GM18507 (cell line): ENCODE measurements around the gene CSF1R.

ENCODE experiments used
- DNase-seq: peaks from one replicate; pipeline ENCODE4 v3.0.0; 2011; ENCODE audit warnings: low read depth; ENCODE audit not compliant: insufficient read length; ENCODE audit errors: extremely low spot score
- FAIRE-seq: peaks from 2 replicates; lab custom pipeline; 2011; peaks lifted over from hg19 to GRCh38; lab: Jason Lieb, UNC

The CSF1R gene

DNA sequence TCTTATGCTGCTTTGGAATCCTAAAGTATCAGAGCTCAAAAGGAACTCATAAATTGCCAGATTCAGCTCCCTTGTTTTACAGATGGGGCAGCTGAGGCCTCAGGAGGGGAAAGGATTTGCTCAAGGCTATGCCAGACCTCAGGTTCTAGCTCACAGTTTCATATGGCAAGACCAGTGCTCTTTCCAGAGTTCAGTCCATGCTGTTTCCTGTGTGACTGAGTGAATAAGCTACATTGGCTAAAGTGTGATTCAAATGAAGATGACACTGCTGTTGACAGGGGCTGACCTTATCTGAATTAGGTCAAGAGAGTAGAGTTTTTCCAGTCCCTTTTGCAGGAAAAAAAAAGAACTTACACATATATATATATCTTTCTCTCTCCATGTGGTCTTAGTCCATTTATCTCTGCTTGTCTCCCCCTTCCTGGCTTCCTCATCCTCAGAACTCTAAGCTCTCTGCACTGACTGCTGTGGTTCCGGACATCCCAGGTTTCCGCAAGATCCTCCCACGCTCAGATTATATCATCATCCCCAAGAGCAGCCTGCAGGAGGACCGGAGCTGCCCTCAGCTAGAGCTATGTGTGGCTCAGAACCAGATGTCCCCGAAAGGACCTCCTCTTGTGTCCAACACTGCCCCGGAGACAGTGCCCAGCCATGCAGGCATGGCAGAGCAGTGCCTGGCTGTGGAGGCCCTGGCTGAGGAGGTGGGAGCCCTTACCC is 76.5 kb downstream of the CSF1R start:
- DNase-seq, result no peak
- no peak for FAIRE-seq

DNA sequence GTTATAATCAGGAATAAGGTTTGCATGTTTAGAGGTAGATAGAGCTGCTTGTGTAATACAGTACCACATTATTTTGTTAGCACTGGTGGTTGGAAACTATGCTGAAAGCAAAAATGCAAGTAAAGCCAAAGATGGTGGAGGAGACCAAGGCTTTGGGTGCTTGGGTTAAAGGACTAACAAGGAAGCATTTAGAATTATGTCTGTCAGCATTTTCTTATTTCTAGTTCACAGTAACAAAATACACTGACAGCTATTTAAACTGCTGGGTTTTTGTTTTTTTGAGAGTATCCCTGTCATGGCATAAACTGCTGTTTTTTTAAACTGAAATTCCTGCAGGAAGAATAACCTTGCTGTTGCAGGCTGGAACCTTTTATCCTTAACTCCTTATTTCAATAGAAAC is 79.3 kb downstream of the CSF1R start:
- no peak for FAIRE-seq

DNA sequence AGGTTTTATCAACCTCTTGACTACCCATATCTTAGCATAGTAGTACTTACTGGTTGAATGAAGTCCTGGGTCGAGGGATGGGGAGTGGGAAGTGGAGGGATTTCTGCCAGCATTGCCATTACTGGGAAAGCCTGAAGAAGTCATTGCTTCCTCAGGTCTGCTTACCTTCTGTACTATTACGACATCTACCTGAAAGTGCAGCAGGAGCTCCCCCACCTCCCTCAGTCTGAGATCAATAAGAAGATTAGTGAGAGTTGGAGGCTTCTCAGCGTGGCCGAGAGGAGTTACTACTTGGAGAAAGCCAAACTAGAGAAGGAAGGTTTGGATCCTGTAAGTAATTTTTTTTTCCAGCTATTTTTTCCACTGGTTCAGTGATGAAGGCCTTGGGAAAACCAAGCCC is 80.0 kb downstream of the CSF1R start:
- FAIRE-seq (no peak), DNase-seq (no peak)

More for the DNA sequence above, 79.3 kb downstream of the CSF1R start:
- DNase-seq, result no peak
